OCI-LY7 (cell line): Measurements from ENCODE around the gene LRIG1.

ENCODE experiments used
- CTCF ChIP-seq: fragments of 200-600 bp; sonication (generic); conservative IDR thresholded peaks from 2 replicates; pipeline ENCODE4 v1.5.1; 2014; ENCODE audit warnings: mild to moderate bottlenecking, antibody characterized with exemption, low read length, moderate library complexity, mixed read lengths
- EZH2phosphoT487 ChIP-seq: fragments of 200-600 bp; sonication (generic); IDR thresholded peaks from 2 replicates; pipeline ENCODE4 v1.6.1; 2018; ENCODE audit warnings: low read depth, borderline replicate concordance, mild to moderate bottlenecking, mixed run types, antibody characterized with exemption, low read length, moderate library complexity, mixed read lengths

GRCh38 chr3:66335671-66336070 is 165.2 kb downstream of the LRIG1 start:
- no peak for TF ChIP-seq CTCF
- TF ChIP-seq EZH2phosphoT487: no peak
